HG03045 (cell line): ENCODE measurements around the gene RGL1.

Experiments used
- ATAC-seq: cut with Tn5 transposase; IDR thresholded peaks from one replicate; pipeline ENCODE4 v1.9.1; 2021; ENCODE audit warnings: mild to moderate bottlenecking, moderate library complexity; ENCODE audit not compliant: unreplicated experiment

RGL1 gene

DNA sequence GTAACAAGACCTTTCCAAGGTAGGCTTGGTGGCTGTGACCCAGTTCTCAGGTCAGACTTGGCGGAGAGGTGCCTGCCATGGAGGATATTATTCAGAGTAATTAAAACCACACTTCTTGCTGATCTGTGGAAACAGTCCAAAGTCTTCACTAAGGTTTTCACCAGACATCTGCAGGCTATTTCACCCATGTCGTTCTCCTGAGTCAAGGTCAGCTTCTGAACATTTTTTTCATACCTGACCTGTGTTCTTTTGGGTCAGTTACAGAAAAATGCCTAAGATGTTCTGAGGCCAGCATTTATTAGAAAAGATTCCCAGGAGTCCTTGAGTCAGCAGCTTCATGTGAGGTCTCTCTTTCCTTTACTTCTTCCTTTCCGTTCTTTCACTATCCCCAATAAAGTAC lies 54.9 kb downstream of the RGL1 start:
- no peak for ATAC-seq

DNA sequence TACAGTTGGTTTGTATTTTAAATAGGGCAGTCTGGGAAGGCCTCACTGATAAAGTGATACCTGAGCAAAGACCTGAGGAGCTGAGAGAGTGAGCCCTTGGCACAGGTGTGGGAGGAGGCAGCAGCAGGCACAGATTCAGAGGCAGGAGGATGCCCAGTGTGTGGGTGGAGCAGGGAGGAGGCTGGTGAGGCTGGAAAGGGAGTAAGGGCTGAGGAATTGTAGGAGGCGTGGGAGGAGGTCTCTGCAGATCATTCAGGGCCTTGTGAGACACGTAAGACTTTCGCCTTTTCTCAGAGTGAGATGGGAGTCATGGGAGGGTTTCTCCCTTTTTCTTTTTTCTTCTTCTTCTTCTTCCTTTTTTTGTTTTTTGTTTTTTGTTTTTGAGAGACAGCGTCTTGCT lies 58.0 kb downstream of the RGL1 start:
- ATAC-seq: no peak

DNA sequence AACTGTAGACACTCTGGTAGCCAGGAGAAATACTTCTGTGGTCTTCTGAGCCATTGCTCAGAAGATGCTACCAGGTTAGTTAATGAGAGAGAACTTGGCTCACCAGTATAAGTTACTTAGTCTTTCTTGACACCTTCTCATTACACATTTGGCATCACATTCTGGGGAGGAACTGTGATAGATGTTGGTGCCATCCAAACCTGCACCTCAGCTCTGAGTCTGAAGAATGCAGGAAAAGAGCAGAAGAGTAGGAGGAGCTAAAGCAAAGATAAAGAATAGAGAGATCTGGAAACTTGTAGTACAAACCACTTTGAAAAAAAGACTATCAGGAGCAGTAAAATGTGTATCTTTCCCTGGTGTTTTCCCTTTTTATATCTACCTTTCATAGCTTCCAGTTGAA lies 58.9 kb downstream of the RGL1 start:
- no peak for ATAC-seq

DNA sequence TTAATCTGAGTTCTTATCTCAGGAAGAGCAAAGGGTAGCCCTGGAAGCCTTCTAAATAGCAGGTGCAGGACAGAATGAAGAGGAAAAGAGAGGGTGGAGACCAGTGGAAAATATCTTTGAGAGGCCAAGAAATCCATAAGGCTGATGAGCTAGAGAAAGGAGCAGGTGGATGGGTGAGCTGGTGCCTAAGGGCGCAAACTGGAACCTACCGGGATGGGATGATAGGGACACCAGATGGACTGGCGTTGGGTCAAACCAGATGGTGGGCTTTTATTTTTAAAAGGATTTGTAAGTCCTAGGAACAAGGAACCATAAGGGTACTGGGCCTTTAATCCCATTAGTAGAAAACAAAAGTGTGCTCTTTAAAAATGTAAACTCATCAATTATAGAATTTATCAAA lies 59.7 kb downstream of the RGL1 start:
- no peak for ATAC-seq

DNA sequence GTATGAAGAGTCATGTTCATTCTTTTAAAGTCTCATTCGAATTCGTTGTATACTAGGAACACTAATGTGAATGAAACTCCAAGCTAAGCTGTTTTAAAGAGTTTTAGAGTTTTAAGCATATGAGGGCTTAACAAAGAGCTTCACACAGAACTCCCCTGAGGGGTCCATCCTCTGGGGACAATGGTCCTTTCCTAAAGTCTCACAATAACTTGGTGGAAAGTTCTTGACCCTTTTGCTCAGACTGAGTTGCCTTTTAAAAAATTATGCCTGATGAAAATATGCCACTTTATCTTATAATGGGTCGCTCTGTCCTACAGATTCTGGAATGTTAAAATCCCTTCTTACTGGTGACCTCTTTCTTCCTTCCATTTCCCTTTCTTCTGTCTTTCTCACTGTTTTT lies 64.3 kb downstream of the RGL1 start:
- ATAC-seq: no peak

DNA sequence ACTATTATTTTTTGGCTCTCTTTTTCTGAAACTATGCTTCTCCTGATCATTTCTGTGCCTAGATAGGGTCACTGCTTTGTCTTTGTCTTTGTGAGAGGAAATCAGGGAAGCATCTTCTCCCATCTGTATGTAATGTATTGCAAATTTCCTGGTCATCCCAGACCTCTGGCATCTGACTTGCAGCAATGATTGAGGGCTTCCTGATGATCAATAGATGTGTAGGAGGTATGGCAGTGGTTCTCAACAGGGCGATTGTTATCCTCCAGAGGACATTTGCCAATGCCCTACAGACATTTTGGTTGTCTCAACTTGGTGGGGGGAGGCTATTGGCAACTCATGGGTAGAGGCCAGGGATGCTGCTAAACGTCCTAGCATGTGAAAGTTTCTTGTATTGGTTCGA lies 64.7 kb downstream of the RGL1 start:
- no peak for ATAC-seq

DNA sequence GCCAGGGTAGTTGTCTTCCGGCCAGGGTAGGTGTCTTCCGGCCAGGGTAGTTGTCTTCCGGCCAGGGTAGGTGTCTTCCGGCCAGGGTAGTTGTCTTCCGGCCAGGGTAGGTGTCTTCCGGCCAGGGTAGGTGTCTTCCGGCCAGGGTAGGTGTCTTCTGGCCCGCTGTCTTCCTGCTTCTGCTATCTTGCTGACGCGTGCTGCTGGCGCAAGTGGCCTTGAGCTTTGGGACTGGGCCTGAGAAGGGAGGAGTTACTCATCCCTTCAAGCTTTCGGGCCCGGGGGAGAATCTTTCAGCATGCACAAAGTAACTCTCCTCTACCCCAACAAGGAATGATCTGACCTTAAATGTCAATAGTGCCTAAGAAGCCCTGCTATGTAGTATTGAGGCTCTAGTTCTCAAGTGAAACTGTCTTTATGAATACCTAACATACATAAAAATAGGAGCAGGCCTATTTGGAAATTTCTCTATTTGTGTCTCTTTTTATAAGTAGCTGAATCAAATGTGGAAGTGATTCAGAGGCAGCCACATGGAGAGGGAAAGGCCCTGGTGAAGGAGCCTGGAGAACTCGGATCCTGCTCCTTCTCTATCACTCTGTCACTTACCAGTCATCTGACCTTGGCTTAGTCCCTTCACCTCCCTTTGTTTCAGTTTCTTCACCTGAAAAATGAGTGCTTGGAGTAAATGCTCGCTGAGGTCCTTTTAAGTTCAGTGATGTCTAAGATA lies 65.6 kb downstream of the RGL1 start:
- ATAC-seq: no peak

DNA sequence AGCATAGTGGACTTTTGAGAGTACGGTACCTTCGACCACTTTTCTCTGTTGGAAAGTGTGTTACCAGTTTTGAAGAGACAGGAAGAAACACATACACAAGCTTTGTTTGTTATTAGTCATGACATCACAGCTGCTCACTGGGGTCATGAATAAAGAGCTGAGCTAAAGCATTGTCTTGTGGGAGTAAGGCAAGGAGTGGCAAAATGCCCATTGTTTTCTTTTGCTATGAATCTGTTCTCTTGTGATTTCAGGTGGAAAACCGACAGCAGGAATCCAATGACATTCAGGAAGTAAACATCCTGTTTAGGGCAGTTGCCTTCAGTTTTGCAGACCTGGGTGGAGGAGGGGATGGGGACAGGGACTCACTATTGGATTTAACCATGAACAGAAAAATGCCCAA lies 66.2 kb downstream of the RGL1 start:
- ATAC-seq: no peak

DNA sequence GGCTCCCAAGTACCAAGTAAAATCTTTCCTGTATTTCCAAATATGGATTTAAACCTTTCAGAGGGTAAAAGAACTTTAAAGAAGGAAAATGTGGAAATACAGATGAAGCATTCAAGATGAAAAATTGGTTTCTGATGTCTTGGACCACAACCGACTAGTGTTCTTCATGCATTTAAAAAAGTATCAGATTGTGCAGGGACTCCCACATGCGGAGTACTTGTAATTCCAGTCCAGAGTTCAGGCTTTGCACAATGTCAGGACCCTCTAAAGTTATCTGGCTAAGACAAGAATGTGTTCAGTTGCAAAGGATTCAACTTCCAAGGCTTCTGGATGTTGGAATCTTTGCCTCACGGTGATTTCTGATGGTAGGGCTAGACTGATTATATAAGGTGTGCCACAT lies 66.7 kb downstream of the RGL1 start:
- no peak for ATAC-seq

DNA sequence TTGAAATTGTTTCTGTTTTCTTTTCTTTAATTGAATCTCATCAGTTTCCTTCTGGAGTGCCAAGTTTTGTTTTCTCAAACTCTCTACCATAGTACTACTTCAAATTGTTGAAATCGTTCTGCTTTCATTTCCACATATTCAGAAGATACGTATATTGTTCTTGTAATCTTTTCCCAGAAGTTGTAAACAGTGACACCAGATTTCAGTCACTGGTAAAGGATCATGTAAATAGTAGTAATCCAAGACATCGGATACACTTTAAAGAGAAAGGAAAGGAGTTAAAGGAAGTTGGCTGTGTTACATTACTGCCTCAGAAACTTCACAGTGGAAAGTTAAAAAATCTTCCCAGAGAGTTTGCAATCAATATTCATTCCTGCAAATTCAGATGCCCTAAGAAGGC lies 67.5 kb downstream of the RGL1 start:
- no peak for ATAC-seq

DNA sequence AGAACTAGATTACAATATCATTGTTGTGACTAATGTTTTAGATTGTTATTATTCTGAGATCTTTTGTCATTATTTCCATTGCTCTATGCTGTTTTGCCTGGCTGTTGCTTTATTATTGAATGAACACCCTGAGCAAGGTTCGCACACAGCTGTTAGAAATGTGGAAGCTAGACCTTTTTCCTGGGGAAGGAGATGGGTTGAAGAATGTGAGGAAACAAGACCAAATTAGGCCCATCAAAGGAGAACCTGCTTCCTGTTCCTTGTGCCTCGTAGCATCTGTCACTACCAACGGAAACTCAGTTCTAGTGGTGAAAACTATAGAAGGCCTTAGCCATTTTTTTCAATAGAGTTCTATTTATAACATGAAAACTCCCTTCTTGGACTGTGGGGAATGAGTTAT lies 68.7 kb downstream of the RGL1 start:
- no peak for ATAC-seq

DNA sequence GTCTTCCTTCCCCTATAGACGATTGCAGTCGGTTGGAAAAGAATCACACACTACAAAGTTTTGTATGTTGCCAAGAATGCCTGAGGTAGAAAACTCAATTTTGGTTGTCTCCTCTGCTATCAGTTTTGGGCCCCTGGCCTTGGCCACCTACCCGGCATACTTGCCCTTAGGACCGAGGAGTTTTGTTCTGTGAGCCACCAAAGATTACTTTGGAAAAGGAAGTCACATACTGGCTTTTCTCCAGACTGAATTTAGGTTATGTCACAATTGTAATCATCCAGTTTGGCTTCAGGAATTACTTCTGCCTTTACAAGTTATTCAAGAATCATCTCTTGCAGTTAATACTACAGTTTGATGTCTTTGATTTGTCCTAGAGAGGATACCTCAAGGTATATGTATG lies 71.4 kb downstream of the RGL1 start:
- ATAC-seq: no peak

DNA sequence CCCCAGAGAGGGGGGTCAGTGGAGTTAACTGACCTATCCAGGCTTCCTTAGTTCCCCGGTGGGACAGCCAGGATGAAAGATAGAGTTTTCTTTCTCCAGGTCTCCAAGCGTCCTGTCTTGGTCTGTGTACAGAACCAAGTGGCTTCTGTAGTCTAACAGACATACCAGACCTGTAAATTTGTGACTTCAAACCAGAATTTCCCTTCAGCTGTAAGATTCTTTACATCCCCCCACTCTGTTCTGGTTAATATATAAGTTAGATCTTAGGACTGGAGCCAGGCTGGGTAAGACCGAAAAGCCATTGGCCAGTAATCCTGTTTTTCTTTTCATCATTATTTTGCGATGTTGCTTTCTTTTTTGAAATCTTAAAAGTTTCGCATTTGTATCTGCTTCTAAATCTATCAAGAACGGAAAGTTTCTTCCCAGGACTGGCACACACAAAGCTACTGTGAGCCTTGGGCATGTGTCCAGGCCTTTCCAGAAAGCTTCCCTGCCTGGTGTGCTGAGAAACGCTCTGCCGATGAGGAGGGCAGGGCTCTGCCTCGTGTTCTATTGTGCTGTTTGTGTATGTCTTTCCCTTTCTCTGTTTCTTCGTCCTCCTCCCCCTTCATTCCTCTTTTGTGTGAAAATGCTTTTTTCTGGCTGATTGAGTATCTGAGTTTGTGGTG lies 72.3 kb downstream of the RGL1 start:
- ATAC-seq: no peak

DNA sequence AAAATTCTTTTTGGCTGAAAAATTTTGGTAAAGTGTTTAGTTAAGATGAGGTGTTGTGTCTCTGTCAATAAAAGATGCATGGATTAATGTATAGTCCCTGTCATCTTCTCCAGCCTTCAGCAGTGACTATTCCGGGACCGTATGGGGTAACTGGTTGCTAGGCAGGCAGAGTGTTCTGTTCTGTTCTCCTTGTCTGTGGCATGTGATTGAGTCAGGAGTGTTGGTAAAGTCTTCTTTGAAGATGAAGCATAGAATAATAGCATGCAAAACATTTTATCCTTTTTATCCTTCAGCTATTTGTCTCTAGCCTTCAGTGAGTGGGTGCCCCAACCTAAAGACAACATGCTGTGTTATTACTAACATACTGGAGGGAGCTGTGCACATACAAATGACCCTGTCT lies 74.6 kb downstream of the RGL1 start:
- ATAC-seq: no peak

DNA sequence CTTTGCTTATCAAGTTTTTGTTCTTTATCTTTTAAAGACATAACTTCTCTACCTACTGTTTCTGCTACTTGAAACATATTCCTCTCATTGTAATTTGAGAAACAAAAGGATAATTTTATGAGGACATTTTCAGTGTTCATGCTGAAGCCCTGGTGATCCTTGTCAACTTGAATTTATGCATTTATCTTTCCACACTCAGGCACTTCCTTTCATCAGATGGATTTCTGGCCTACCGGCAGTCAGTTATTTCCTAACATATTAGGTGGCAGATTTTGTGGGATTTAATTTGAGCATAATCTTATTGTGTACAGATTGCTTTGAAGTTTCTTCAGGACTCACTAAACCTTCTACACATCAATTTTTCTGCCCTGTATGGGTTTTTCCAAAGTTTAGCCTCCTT lies 75.0 kb downstream of the RGL1 start:
- no peak for ATAC-seq

DNA sequence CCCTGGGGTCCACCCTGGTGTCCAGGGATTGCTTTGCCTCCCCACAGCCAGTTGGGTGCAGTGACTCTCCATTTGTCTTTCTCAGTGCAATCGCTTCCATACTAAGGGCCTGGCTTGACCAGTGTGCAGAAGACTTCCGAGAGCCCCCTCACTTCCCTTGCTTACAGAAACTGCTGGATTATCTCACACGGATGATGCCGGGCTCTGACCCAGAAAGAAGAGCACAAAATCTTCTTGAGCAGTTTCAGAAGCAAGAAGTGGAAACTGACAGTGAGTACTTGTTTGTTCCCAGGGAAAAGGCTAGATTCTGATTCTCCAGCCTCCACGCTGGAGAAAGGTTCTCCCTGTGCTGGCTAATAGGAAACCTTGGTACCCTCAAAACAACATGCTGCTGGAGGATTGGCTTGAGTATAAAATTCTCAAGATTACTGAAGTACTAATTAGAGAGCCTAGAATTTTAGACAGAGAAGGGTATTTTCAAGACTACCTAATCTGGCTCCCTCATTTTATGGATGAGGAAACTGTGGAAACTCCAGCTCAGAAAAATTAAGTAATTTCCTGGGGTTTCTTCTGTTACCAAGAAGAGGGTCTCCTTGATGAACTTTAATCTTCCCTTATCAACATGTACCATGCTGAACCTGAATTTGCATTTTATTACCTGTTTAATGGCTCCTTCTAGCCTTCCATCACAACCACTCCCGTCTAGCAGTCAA lies 75.8 kb downstream of the RGL1 start:
- no peak for ATAC-seq

DNA sequence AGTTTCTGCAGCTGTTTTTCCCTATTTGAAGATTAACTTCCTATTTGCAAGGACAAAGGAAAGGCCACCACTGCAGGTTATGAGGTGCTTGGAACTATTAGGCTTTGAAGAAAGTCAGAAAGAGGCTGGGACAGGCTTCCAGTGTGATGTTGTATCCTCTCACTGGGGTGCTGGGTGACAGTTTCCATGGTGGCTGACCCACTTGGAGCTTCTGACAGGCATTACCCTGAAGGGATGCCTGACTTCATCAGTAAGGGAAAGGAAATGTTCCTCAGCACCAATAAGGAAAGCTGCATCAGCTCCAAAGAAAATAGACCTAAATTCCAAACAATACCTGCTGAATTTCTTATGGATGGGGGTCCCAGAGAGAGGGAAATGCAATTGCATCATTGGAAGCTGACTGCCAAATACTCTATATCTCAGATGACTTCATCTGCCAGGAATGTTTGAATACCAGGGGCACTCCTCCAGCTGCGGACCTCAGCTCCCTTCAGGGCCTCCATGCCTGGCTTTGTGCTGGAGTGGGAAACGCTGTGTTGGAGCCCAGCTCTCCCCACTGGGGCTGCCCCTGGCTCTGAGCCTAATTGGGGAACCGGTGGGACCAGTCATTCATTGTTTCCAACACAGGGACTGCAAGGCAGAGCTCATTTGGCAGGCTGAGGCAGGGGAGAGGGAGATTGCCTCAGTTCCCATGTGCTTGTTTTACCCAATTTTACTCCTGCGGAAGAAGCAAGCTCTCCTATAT lies 76.6 kb downstream of the RGL1 start:
- no peak for ATAC-seq

DNA sequence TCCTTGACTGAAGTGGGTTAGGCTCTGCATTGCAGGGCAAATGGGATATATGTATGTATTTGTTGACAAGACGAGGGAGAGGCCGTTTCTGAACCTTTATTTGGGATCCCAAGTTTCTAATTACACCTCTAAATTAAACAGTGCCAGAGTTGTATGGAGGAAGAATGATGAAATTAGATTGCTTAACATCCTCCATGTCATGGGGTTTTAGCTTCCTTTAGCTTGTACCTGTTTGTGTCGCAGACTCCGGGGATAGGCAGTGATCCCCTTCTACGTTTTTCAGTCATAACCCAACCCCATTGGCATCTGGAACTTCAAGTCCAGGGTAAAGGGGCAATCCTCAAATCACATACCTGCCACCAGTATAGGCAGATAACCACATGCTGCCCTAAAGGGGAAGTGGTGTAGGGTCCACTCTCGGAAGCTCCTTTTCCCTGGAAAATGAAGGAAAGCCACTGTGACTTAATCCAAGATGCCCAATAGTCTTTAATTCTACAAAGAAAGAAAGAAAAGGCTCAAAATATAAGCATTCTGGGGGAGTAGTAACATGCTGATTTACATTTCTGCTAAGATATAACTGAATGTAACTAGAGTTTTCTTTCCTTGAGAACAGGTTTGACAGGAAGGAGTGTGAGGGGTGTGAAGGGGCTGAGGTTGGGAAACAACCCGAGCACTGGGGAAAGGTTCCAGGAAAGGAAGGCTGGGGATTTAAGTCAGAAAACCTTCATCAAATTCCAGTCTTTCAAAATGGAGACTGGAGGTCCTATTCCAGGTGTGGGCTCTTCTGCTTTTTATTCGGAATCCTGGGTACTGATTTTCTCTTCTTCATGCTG lies 77.6 kb downstream of the RGL1 start:
- ATAC-seq: no peak

DNA sequence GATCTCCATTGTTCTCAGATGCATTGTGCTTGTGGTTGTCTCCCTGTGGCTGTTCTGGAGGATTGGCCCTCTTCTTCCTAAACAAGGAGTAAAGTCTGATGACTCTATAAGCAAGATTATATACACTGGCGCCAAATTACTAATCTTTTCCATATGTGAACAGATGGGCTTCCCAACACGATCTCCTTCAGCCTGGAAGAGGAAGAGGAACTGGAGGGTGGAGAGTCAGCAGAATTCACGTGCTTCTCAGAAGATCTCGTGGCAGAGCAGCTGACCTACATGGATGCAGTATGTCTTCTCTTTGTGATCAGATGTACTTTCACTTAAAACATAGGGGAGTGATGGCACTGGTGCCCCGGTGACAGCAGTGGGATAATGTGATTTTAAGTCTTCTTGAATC lies 78.7 kb downstream of the RGL1 start:
- no peak for ATAC-seq

DNA sequence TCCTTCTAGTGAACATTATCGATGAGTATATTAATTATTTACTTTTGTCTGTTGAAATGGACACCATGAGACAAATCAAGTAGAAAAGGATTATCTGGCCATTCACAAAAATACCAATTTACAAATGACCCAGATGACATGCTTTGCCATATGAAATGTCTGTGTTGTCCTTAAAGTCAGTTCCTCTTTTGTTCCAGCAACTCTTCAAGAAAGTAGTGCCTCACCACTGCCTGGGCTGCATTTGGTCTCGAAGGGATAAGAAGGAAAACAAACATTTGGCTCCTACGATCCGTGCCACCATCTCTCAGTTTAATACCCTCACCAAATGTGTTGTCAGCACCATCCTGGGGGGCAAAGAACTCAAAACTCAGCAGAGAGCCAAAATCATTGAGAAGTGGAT lies 79.6 kb downstream of the RGL1 start:
- no peak for ATAC-seq
